ACHN (cell line): ENCODE measurements around the gene OR4X1.
"Not testable (repeated sequence)": the region's sequence is repeated elsewhere in the genome, so short reads cannot be mapped to it uniquely, and the experiment has no call there.

Experiments used
- DNase-seq: peaks from one replicate; pipeline ENCODE4 v3.0.0-alpha.2; 2015
- in situ Hi-C: cut with HindIII; loops from 2 replicates; pipeline ENCODE4 v1.10.0; 2017; ENCODE audit warnings: low sequenced_read_pairs, low pct_ligation_motif_present, low pct_unique_long_range_greater_than_20kb

OR4X1 gene, protein sequence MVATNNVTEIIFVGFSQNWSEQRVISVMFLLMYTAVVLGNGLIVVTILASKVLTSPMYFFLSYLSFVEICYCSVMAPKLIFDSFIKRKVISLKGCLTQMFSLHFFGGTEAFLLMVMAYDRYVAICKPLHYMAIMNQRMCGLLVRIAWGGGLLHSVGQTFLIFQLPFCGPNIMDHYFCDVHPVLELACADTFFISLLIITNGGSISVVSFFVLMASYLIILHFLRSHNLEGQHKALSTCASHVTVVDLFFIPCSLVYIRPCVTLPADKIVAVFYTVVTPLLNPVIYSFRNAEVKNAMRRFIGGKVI

GRCh38 chr11:48263423-48263911, at the start of gene OR4X1:
TSS of gene OR4X1 (plus strand) at chr11:48263861. CDS start at chr11:48263861, 0 bp downstream.
- in situ Hi-C loops, result no loop called here
- DNase-seq, result no peak

DNA sequence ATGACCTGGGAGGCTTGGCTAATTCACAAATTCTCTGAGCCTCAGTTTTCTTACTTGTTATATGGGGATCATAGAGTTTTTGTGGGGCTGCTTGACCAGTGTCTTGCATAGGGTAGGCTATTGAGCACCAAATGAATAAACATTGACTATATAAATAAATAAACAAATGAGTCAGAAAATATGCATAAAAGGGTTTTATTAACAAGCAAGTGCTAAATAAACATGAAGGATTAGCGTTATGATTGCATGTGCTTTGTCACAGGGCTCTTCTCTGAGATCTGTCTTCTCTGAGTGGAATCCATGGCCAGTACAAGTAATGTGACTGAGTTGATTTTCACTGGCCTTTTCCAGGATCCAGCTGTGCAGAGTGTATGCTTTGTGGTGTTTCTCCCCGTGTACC, 47.2 kb upstream of the OR4X1 start, which contains the start of gene OR4B1:
Gene OR4B1 (plus strand): TSS at position 301 of the 400 bp plus-strand sequence. CDS start 0 bp downstream, at position 301.
- in situ Hi-C loops, result no loop called here
- DNase-seq, result no peak

GRCh38 chr11:48228761-48229160, 34.9 kb upstream of the OR4X1 start:
- in situ Hi-C loops, result no loop called here
- DNase-seq, result no peak

DNA sequence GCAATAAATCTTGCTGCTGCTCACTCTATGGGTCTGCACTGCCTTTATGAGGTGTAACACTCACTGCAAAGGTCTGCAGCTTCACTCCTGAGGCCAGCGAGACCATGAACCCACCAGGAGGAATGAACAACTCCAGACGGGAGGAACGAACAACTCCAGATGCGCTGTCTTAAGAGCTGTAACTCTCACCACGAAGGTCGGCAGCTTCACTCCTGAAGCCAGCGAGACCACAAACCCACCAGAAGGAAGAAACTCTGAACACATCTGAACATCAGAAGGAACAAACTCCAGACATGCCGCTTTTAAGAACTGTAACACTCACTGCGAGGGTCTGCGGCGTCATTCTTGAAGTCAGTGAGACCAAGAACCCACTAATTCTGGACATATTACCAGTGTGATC, 33.6 kb upstream of the OR4X1 start:
- in situ Hi-C loops, result not testable (repeated sequence)

DNA sequence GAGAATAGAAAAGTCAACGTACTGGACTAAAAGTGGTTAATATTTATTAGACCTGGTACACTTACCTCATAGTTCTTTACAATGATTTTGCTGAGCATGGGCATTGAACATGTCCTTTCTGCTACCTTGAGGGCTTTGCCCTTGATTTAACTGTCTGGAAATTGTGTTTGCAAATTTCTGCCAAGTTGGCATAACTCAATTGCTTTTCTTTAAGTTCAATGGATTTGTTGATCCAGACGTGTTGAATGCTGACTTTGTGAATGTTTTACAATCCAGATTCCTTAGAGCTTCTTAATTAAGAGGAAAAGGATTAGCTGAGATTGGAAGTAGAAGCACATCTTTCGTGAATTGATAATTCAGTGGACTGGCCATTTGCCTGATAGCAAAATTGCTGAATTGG, 25.9 kb upstream of the OR4X1 start:
- in situ Hi-C loops, result no loop called here
- no peak for DNase-seq

More for the DNA sequence above, 33.6 kb upstream of the OR4X1 start:
- DNase-seq, result not testable (repeated sequence)

GRCh38 chr11:48242501-48242900, 21.2 kb upstream of the OR4X1 start:
- no peak for DNase-seq
- in situ Hi-C loops, result no loop called here

- in situ Hi-C loops, result no loop called here
Measured at GRCh38 chr11:48244804-48245203, 18.9 kb upstream of the OR4X1 start, which contains the start of gene OR4X2. TSS of gene OR4X2 (plus strand) at chr11:48245104. CDS start at chr11:48245104, 0 bp downstream.

GRCh38 chr11:48248902-48249301, 14.8 kb upstream of the OR4X1 start:
- in situ Hi-C loops, result no loop called here
- no peak for DNase-seq

More at GRCh38 chr11:48244804-48245203, 18.9 kb upstream of the OR4X1 start, which contains the start of gene OR4X2:
- no peak for DNase-seq

DNA sequence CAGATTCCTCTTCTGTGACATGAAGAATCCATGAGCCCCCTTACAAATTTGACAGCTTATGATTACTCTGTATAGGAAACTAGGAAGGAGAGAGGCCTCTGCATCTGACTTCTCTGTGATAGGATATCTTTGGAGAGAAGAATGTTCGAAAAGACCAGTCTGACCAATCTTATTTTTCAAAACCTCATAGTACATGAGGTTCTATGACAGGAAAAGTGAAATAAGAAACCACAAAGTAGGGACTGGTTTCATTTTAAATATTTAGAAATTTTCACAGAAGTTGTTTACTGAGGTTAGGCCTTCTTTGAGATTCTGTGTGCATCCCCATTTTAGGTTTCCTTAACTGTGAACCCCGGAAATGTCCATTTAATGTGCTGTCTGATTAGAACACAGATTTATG, 2.1 kb upstream of the OR4X1 start:
- in situ Hi-C loops, result no loop called here
- DNase-seq, result no peak

- no peak for DNase-seq
- in situ Hi-C loops, result no loop called here
Measured at GRCh38 chr11:48270621-48271020, 7.0 kb downstream of the OR4X1 start.

DNA sequence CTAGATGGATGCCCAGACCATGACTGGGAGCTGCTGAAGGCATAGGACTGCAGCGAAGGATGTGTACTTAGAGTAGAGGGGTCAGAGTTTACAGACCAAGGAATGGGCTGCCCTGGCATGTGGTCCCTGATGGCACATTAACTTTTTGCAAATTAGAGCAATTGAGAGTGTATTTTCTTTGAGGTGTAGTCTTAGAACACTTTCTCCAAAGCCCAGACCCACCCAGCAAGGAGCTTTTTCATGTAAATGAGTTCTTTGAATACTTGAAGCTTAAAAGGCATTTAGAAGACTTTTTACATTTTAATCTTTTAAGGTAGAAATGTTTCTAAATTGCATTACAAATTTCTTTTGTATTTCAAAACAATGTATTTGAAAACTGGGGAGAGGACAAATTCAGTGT, 8.9 kb downstream of the OR4X1 start:
- in situ Hi-C loops, result no loop called here
- DNase-seq, result no peak

- in situ Hi-C loops, result no loop called here
- no peak for DNase-seq
Measured at GRCh38 chr11:48305923-48306322, 42.3 kb downstream of the OR4X1 start, which contains the start of gene OR4S1. TSS of gene OR4S1 (plus strand) at chr11:48306223. CDS start at chr11:48306223, 0 bp downstream.

GRCh38 chr11:48307760-48308386, 44.2 kb downstream of the OR4X1 start:
- in situ Hi-C loops, result no loop called here
- DNase-seq, result peak; percentile 55

GRCh38 chr11:48313590-48313989, 49.9 kb downstream of the OR4X1 start:
- in situ Hi-C loops, DNase-seq: not testable (repeated sequence)
